Choroid plexus epithelial cell (primary cell): Measurements from ENCODE around the gene NOP58.
"Not testable (repeated sequence)": the region's sequence is repeated elsewhere in the genome, so short reads cannot be mapped to it uniquely, and the experiment has no call there.

Experiments used
- DNase-seq: peaks from one replicate; pipeline ENCODE4 v3.0.0-alpha.2; 2010; ENCODE audit warnings: low read depth
- H3K4me3 ChIP-seq: 2 replicates; pipeline ENCODE4 v1.5.1; 2011; ENCODE audit warnings: low read depth, mild to moderate bottlenecking, control low read depth, low read length, moderate library complexity
- TF ChIP-seq, protein P1 (sequence below): conservative IDR thresholded peaks from 2 replicates; pipeline ENCODE4 v1.5.1; 2011; ENCODE audit warnings: low read depth, mild to moderate bottlenecking, control low read depth, inconsistent platforms, low read length, moderate library complexity

Gene NOP58

DNA sequence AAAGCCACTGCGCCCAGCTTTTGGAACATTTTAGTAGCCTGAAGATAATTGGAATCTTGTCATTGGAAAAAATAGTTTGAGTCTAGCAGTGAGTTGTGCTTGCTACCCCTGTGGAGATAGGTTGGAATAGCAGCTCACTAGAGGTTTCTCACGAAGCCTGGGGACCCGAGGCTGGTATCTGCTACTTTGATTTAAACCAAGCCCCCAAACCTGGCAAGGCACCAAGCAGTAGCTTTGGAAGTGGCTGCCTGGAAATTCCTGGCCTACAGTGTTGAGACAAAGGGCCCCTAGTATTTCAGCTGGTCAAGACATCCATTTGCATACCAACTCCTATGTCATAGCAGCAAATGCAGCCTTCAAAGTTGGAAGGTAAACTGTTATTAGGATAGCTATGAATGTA, 42.1 kb downstream of the NOP58 start:
- no peak overlapping the region for H3K4me3 ChIP-seq
- peak; percentile 14 for DNase-seq
- TF ChIP-seq, protein P1, sequence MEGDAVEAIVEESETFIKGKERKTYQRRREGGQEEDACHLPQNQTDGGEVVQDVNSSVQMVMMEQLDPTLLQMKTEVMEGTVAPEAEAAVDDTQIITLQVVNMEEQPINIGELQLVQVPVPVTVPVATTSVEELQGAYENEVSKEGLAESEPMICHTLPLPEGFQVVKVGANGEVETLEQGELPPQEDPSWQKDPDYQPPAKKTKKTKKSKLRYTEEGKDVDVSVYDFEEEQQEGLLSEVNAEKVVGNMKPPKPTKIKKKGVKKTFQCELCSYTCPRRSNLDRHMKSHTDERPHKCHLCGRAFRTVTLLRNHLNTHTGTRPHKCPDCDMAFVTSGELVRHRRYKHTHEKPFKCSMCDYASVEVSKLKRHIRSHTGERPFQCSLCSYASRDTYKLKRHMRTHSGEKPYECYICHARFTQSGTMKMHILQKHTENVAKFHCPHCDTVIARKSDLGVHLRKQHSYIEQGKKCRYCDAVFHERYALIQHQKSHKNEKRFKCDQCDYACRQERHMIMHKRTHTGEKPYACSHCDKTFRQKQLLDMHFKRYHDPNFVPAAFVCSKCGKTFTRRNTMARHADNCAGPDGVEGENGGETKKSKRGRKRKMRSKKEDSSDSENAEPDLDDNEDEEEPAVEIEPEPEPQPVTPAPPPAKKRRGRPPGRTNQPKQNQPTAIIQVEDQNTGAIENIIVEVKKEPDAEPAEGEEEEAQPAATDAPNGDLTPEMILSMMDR: peak; percentile 28

DNA sequence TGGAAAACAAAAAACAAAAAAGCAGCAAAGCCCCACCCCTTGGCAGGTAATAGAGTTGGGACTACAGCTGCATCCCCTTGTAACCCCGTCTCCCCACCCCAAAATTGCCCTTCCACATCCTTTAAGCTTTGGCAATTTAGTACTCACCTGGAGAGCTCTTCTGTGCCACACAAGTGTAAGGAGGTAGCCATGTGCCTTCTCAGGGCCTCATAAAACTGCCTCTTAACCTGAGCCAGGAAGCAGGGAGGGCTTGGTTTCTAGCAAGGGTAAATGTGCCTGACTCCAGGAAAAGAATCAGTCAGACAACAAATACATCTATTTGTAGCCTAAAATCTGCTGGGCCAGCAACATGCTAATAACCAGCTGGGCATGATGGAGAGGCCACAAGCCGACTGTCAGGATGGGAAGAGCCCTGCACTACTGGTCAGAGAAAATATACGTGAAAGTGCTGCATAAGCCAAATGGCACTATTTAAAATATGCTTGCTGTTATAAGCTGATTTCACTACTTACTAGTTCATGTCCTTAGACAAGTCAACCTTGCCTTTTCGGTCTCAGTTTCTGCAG, 46.3 kb downstream of the NOP58 start:
- TF ChIP-seq, protein P1: no peak
- no peak overlapping the region for H3K4me3 ChIP-seq
- no peak for DNase-seq

DNA sequence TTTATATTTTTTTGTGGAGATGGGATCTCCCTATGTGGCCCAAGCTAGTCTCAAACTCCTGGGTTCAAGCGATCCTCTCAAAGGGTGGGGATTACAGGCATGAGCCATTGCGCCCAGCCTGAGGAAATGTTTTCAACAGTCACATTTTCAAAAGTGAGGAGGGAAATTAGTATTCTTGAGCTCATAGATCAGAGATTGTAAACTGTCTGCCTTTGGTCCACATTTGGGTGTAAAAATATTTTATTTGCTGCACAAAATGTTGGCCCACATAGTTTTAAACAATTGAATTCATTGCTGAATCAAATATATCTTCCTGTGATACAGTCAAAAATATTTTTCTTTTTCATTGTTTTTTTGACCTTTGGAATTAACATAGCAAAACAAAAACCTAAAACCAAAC, 48.6 kb downstream of the NOP58 start:
- DNase-seq: no peak
- TF ChIP-seq, protein P1: no peak
- H3K4me3 ChIP-seq: no peak overlapping the region

DNA sequence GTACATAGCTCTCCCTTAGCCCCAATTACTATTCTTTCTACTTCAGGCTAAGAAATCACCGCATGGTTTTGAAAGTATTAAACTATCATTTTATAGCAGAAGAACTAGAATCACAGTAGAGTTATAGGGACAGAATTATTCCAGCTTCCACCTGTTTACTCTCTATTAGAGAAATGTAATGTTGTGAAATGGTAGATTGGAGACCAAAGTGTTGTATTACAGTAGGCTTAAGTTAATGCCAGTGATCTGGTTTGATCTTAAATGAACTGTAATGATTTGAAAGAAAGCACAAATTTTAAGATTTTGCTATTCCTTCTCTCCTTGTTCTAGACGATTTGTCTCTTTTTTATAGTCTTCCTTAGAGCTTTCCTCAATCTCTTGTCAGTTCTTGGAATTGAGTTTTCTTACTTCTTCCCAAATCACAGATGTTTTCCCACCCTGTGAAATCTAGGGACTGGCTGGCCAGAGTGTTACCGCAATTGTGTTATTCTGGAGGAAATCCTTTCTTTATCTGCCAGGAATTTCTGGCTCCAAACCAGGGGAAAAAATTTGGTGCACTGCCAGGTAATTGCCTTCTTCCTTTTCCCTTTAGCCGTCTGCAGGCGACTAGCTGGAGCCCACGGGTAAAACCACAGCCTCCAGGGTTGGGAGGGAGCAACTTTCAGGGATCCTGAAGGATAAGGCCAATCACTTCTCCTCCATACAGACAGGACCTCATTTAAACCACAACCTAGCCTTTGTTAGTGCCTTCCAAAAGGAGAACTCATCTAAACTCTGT, 51.7 kb downstream of the NOP58 start:
- TF ChIP-seq, protein P1: no peak
- DNase-seq: peak; percentile 69
- no peak overlapping the region for H3K4me3 ChIP-seq

DNA sequence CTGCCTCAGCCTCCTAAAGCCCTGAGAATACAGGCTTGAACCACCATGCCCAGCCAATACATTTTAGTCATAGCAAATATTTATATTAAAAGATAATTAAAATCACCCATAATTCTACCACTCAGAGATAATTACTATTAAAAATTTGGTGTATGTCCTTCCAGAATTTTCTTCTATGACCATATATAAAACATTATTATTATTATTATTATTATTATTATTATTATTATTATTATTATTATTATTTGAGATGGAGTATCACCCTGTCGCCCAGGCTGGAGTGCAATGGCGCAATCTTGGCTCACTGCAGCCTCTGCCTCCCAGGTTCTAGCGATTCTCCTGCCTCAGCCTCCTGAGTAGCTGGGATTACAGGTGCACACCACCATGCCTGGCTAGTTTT, 54.8 kb downstream of the NOP58 start:
- not testable (repeated sequence) for H3K4me3 ChIP-seq, DNase-seq

DNA sequence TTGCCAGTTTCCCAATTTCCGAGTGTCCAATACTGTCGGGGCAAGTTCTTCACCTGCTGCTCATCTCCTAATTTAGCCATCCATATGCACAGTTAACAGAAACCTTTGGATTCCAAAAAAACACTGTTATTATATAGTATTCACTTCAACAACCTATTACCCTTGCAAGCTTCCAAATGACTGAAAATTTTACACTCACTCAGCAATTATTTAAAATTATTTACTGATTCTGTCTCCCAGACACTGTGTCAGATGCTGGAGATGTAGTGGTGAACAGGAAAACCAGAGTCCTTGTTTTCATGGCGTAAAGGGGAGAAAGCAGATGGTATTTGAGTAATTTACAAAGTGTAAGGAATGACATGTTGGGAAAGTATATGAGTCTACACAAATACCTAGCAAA, 56.9 kb downstream of the NOP58 start:
- no peak for DNase-seq
- H3K4me3 ChIP-seq: no peak overlapping the region
- TF ChIP-seq, protein P1: no peak

DNA sequence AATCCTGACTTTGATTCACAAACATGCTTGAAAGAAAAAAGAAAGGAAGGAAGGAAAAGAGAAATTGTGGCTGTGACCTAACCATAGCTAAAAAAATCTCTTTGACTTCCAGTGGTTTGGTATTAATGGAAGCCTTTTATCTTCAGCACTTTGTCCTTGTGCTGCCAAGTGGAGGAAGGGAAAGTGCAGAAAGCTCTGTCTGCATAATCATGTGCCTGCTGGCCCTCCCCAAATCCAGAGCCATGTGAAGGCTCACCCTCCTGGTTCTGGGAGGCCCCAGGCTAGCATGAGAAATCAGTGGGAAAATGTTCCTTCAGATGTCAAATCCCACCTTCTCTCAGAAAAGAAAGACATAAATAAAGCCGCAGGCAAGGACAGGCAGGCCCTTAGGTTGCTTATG, 62.3 kb downstream of the NOP58 start:
- TF ChIP-seq, protein P1: no peak
- no peak for DNase-seq

More for the DNA sequence above, 62.3 kb downstream of the NOP58 start:
- H3K4me3 ChIP-seq: no peak overlapping the region
